Uterus (tissue), 4 donors: ENCODE measurements around the gene PRKN. TPM values are rescaled to one million over a fixed set of nuclear protein-coding genes. Genes with fewer than 3 reads are reported as not detected.

ENCODE experiments used
- DNase-seq, 2 donors: peaks; one replicate each; pipeline ENCODE4 v3.0.0-alpha.2; 2019 to 2020
- H3K27ac ChIP-seq, 2 donors: fragments of 200-600 bp; sonication (generic); 1 replicate in 1 of 2; 2 replicates in 1 of 2; pipeline ENCODE4 v1.5.1; 2016 to 2018
- H3K27me3 ChIP-seq, 2 donors: fragments of 200-600 bp; sonication (generic); one replicate each; pipeline ENCODE4 v1.5.1; 2018 to 2019; ENCODE audit warnings: control low read depth in 1 of 2
- H3K36me3 ChIP-seq, 2 donors: fragments of 200-600 bp; sonication (generic); one replicate each; pipeline ENCODE4 v1.5.1; 2019; ENCODE audit warnings: control low read depth in 1 of 2
- H3K4me1 ChIP-seq, 2 donors: fragments of 200-600 bp; sonication (generic); one replicate each; pipeline ENCODE4 v1.5.1; 2018 to 2019; ENCODE audit warnings: control low read depth in 1 of 2
- H3K4me3 ChIP-seq, 2 donors: fragments of 200-600 bp; sonication (generic); 1 replicate in 1 of 2; 2 replicates in 1 of 2; pipeline ENCODE4 v1.5.1; 2018 to 2019; ENCODE audit warnings: mild to moderate bottlenecking in 1 of 2
- H3K9me3 ChIP-seq, 2 donors: fragments of 200-600 bp; sonication (generic); one replicate each; pipeline ENCODE4 v1.5.1; 2019; ENCODE audit warnings: control low read depth in 1 of 2
- CTCF ChIP-seq, 4 experiments: fragments of 200-600 bp in 2 of 4; fragments of 450-650 bp in 2 of 4; sonication (generic) in 2 of 4; IDR thresholded peaks; one replicate each; pipeline ENCODE4 v1.5.1; 2016 to 2019; ENCODE audit warnings: antibody characterized with exemption in 4 of 4, mild to moderate bottlenecking in 2 of 4, moderate library complexity in 1 of 4
- POLR2A ChIP-seq, 2 donors: fragments of 450-650 bp; IDR thresholded peaks; one replicate each; pipeline ENCODE4 v1.6.1; 2016; ENCODE audit warnings: antibody characterized with exemption in 2 of 2, mild to moderate bottlenecking in 1 of 2, moderate library complexity in 1 of 2
- intact Hi-C: fragments of 100-400 bp; cut with DNase I; formaldehyde crosslinking; loops from one replicate; pipeline ENCODE4 v1.15.1; 2023; ENCODE audit warnings: low total_unique reads
- total RNA-seq, 4 donors: library from RNA; depleted of rRNA in 3 of 4; stranded (reverse); fragments of >200 nt in 3 of 4; gene quantifications; one replicate each; pipeline versions ENCODE4 v1.1.0 to v1.2.4, GENCODE V29; 2014 to 2023
- donor health status: DM: yes; HTN: yes; CAD: no.

PRKN gene
- total RNA-seq, 4 donors from 2014 or later, result 10.2 to 21.3 (median 13.1) TPM

DNA sequence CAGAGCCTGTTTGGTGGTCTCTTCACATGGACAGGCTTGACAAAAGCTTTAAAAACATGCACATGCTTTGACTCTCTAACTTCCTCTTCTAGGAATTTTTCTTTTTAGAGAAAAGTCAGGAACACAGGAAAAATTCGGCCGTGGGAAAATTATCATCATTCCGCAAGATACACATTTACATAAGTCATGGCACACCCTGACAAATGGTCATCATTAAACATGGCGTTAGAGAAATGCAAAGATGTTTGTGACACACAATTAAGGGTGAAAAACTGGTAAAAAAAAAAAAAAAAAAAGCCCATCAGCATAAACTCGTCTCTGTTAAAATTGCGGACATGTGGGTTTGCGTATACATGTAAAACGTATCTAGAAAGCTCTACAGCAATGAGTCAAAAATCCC is 1319.5 kb downstream of the PRKN start:
- Histone ChIP-seq H3K27me3 (no peaks in the 10 kb centered on the region), H3K27ac (no peak overlapping the region), H3K9me3 (no peaks in the 10 kb centered on the region), H3K4me1 (no peaks in the 10 kb centered on the region), H3K36me3 (no peaks in the 10 kb centered on the region), H3K4me3 (no peak overlapping the region)
- no peak for DNase-seq
- TF ChIP-seq CTCF (IDR thresholded peaks at IDR 0.05) (no peak), POLR2A (IDR thresholded peaks at IDR 0.05) (no peak)
- intact Hi-C loops, result no loop called here

DNA sequence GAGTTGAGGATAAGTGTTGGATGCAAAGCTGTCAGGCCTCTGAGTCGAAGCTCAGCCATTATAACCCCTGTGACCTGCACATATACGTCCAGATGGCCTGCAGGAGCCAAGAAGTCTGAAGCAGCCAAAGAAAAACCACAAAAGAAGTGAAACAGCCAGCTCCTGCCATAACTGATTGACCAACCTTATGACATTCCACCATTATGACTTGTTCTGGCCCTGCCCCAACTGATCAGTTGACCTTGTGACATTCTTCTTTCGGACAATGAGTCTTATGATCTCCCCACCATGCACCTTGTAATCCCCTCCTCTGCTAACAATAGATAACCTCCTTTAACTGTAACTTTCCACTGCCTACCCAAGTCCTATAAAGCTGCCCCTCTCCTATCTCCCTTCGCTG is 1320.0 kb downstream of the PRKN start:
- Histone ChIP-seq H3K4me3 (no peak overlapping the region), H3K36me3 (no peaks in the 10 kb centered on the region), H3K4me1 (no peaks in the 10 kb centered on the region), H3K9me3 (no peaks in the 10 kb centered on the region), H3K27me3 (no peaks in the 10 kb centered on the region), H3K27ac (no peak overlapping the region)
- TF ChIP-seq POLR2A (IDR thresholded peaks at IDR 0.05) (no peak), CTCF (IDR thresholded peaks at IDR 0.05) (no peak)
- intact Hi-C loops, result no loop called here
- no peak for DNase-seq

DNA sequence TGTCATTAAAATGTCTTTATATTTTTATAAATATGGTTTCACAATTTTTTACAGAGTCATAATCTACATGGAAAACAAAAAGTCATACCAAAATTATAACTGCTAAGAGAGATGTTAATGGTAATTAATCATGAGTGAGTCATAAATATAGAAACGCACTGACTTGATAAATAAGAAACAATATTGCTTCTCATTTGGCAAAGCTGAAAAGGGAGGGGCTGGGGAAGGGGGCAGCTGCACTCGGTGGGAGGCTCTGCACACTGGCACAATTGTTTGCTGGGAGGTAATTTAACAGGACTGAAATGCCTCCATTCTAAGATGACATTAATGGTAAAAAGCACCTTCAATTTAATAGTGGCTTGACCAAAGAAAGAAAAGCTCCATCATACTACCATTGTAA is 1320.5 kb downstream of the PRKN start:
- Histone ChIP-seq H3K36me3 (no peaks in the 10 kb centered on the region), H3K27me3 (no peaks in the 10 kb centered on the region), H3K27ac (no peak overlapping the region), H3K9me3 (no peaks in the 10 kb centered on the region), H3K4me3 (no peak overlapping the region), H3K4me1 (no peaks in the 10 kb centered on the region)
- no peak for DNase-seq
- no peak for TF ChIP-seq CTCF (IDR thresholded peaks at IDR 0.05)
- TF ChIP-seq POLR2A (IDR thresholded peaks at IDR 0.05), result no peak
- intact Hi-C loops, result no loop called here

DNA sequence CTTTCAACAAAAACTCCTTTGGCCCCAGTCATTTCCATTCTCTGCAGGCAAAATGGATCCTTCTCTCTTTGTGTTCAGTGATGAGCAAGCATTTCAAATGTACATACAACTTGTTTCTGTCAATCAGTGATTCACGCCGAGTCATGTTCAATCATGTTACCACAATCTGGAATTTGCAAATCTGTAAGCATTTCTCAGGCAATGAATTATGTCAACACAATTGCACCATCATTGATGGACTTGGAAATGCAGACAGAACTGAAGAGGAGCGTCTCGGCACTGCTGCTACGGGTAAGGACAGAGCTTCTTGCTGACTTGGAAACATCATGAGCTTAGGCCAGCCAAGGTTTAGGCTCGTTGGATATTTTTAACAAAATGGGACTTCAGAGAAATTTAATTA is 1320.9 kb downstream of the PRKN start:
- TF ChIP-seq POLR2A (IDR thresholded peaks at IDR 0.05), result no peak
- TF ChIP-seq CTCF (IDR thresholded peaks at IDR 0.05), result no peak
- intact Hi-C loops, result no loop called here
- Histone ChIP-seq H3K4me3 (no peak overlapping the region), H3K27me3 (no peaks in the 10 kb centered on the region), H3K9me3 (no peaks in the 10 kb centered on the region), H3K4me1 (no peaks in the 10 kb centered on the region), H3K36me3 (no peaks in the 10 kb centered on the region), H3K27ac (no peak overlapping the region)
- no peak for DNase-seq

DNA sequence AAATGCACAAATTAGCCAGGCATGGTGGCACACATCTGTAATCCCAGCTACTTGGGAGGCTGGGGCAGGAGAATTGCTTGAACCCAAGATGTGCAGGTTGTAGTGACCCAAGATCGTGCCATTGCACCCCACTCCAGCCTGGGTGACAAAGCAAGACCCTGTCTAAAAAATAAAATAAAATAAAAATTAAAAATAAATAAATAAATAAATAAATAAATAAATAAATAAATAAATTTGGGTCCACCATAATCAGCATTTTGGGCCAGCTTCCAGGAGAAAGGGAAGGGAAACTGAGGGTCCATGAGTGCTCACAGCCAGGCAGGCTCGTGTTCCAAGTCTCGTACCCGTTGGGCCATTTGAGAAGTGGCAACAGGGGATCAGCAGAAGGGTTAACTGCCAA is 1322.1 kb downstream of the PRKN start:
- Histone ChIP-seq H3K27ac (no peak overlapping the region), H3K27me3 (no peaks in the 10 kb centered on the region), H3K9me3 (no peaks in the 10 kb centered on the region), H3K4me3 (no peak overlapping the region), H3K4me1 (no peaks in the 10 kb centered on the region), H3K36me3 (no peaks in the 10 kb centered on the region)
- no peak for DNase-seq
- TF ChIP-seq CTCF (IDR thresholded peaks at IDR 0.05), result no peak
- no peak for TF ChIP-seq POLR2A (IDR thresholded peaks at IDR 0.05)
- intact Hi-C loops, result no loop called here
